Thymus (tissue), 11 donors: ENCODE measurements around the gene OPCML. TPM values are rescaled to one million over a fixed set of nuclear protein-coding genes. Genes with fewer than 3 reads are reported as not detected.

Experiments used
- DNase-seq, 9 donors: peaks; one replicate each; pipeline ENCODE4 v3.0.0-alpha.2; 2013; ENCODE audit warnings: low spot score in 9 of 9, low read depth in 6 of 9, missing footprints in 1 of 9
- H3K27ac ChIP-seq, 2 donors: one replicate each; pipeline ENCODE4 v1.5.1; 2013; ENCODE audit warnings: control low read depth in 1 of 2, low read depth in 1 of 2, low read length in 1 of 2, mild to moderate bottlenecking in 1 of 2, moderate library complexity in 1 of 2
- H3K27me3 ChIP-seq, 2 donors: one replicate each; pipeline ENCODE4 v1.5.1; 2013; ENCODE audit warnings: low read length in 1 of 2; ENCODE audit not compliant: control insufficient read depth in 2 of 2, insufficient read depth in 1 of 2
- H3K36me3 ChIP-seq, 2 donors: one replicate each; pipeline ENCODE4 v1.5.1; 2013; ENCODE audit warnings: low read length in 1 of 2, mild to moderate bottlenecking in 1 of 2, moderate library complexity in 1 of 2; ENCODE audit not compliant: control insufficient read depth in 2 of 2, insufficient read depth in 2 of 2
- H3K4me1 ChIP-seq, 2 donors: one replicate each; pipeline ENCODE4 v1.5.1; 2013; ENCODE audit warnings: low read length in 2 of 2; ENCODE audit not compliant: control insufficient read depth in 2 of 2, insufficient read depth in 2 of 2
- H3K4me3 ChIP-seq, 2 donors: one replicate each; pipeline ENCODE4 v1.5.1; 2013; ENCODE audit warnings: low read length in 2 of 2, control low read depth in 1 of 2, mild to moderate bottlenecking in 1 of 2
- H3K9me3 ChIP-seq, 2 donors: one replicate each; pipeline ENCODE4 v1.5.1; 2013; ENCODE audit warnings: low read length in 1 of 2, mild to moderate bottlenecking in 1 of 2; ENCODE audit not compliant: control insufficient read depth in 2 of 2, insufficient read depth in 1 of 2
- whole genome bisulfite sequencing: extraction: QIAGEN DNeasy Blood & Tissue Kit; methylation state at CpG from one replicate; pipeline ENCODE4 v1.1.7; 2013; 5-methylcytosine and 5-hydroxymethylcytosine counted together
- polyA plus RNA-seq: library from polyadenylated mRNA; stranded (reverse); fragments of 200-250 nt; gene quantifications from one replicate; pipeline ENCODE4 v1.2.3, GENCODE V29; 2013
- total RNA-seq: library from RNA; stranded (reverse); fragments of 120-200 nt; gene quantifications from one replicate; pipeline ENCODE4 v1.2.4, GENCODE V29; 2013
- donor health status: healthy.

Gene OPCML
- total and polyA plus RNA-seq, 2 donors = 0.07 to 0.09 TPM

DNA sequence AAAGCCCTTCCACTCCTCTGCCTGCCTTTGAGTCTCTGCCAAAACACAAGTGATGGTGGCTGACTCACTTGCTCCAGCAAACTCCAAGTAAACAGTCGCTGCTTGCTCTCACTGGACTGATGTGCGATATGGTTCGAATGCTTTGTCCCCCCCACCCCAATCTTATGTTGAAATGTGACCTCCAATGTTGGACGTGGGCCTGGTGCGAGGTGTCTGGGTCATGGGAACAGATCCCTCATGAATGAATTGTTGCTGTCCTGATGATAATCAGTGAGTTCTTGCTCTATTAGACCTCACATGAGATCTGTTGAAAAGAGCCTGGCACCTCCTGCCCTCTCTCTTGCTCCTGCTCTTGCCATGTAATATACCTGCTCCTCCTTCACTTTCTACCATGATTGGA lies 747.9 kb downstream of the OPCML start:
- H3K9me3 ChIP-seq = no peaks in the 10 kb centered on the region
- 92% methylated on average over 5 of the region's 5 CpGs for WGBS

GRCh38 chr11:132782102-132782501 lies 750.2 kb downstream of the OPCML start:
- DNase-seq = no peak
- H3K9me3 ChIP-seq = no peaks in the 10 kb centered on the region
- WGBS = 61% methylated on average over 6 of the region's 6 CpGs
- H3K27ac ChIP-seq = no peak overlapping the region
- H3K4me1 ChIP-seq = no peaks in the 10 kb centered on the region
- H3K27me3 ChIP-seq = no peaks in the 10 kb centered on the region
- H3K4me3 ChIP-seq = no peak overlapping the region
- H3K36me3 ChIP-seq = no peaks in the 10 kb centered on the region

More for the DNA sequence above, 747.9 kb downstream of the OPCML start:
- Histone ChIP-seq H3K4me1 (no peaks in the 10 kb centered on the region), H3K27me3 (no peaks in the 10 kb centered on the region), H3K27ac (no peak overlapping the region), H3K4me3 (no peak overlapping the region), H3K36me3 (no peaks in the 10 kb centered on the region)
- DNase-seq = no peak

- no peak for DNase-seq
- H3K27ac ChIP-seq = no peak overlapping the region
- 83% methylated on average over 5 of the region's 5 CpGs for WGBS
- H3K9me3 ChIP-seq = no peaks in the 10 kb centered on the region
- H3K4me3 ChIP-seq = no peak overlapping the region
- no peaks in the 10 kb centered on the region for H3K36me3 ChIP-seq
- peaks cover 0 to 2% of the 10 kb centered on the region in 2 donors for H3K4me1 ChIP-seq
- H3K27me3 ChIP-seq = no peaks in the 10 kb centered on the region
These were observed 752.3 kb downstream of the OPCML start for GRCh38 chr11:132780046-132780445.

DNA sequence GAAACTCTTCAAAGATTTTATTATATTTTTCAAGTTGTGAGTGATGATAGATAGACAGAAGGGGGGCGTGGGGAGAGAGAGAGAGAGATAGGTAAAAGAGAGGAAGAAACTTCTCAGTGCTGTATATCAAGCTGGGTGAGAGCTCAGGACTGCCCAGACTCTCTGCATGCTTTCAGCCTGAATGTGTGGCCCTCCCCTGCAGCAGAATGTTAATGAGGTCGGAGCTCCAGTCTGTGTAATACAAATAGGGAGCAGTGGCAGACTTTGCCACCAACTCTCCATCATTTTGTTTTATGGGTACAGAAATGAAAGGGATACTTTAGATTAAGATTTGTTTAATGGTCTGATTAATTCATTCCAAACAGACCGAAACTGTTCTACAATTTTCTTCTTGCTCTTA lies 752.8 kb downstream of the OPCML start:
- Histone ChIP-seq H3K4me1 (peaks cover 0 to 2% of the 10 kb centered on the region in 2 donors), H3K27ac (no peak overlapping the region), H3K4me3 (no peak overlapping the region), H3K27me3 (no peaks in the 10 kb centered on the region), H3K36me3 (no peaks in the 10 kb centered on the region), H3K9me3 (no peaks in the 10 kb centered on the region)
- 75% methylated on average over 2 of the region's 3 CpGs for WGBS
- DNase-seq = no peak

- no peak overlapping the region for H3K4me3 ChIP-seq
- H3K27ac ChIP-seq = no peak overlapping the region
- no peaks in the 10 kb centered on the region for H3K36me3 ChIP-seq
- H3K4me1 ChIP-seq = peaks cover 0 to 2% of the 10 kb centered on the region in 2 donors
- no peaks in the 10 kb centered on the region for H3K9me3 ChIP-seq
- WGBS = 75% methylated on average over 9 of the region's 9 CpGs
- H3K27me3 ChIP-seq = peaks cover 2% of the 10 kb centered on the region in 2 donors
- DNase-seq = no peak
These were observed 755.0 kb downstream of the OPCML start for GRCh38 chr11:132777067-132777975.

GRCh38 chr11:132773751-132774150 lies 758.5 kb downstream of the OPCML start:
- no peaks in the 10 kb centered on the region for H3K9me3 ChIP-seq
- H3K36me3 ChIP-seq = no peaks in the 10 kb centered on the region
- H3K4me1 ChIP-seq = peaks cover 0 to 2% of the 10 kb centered on the region in 2 donors
- WGBS = 47% methylated on average over 2 of the region's 2 CpGs
- no peak overlapping the region for H3K27ac ChIP-seq
- no peak overlapping the region for H3K4me3 ChIP-seq
- DNase-seq = no peak
- H3K27me3 ChIP-seq = peaks cover 2% of the 10 kb centered on the region in 2 donors

DNA sequence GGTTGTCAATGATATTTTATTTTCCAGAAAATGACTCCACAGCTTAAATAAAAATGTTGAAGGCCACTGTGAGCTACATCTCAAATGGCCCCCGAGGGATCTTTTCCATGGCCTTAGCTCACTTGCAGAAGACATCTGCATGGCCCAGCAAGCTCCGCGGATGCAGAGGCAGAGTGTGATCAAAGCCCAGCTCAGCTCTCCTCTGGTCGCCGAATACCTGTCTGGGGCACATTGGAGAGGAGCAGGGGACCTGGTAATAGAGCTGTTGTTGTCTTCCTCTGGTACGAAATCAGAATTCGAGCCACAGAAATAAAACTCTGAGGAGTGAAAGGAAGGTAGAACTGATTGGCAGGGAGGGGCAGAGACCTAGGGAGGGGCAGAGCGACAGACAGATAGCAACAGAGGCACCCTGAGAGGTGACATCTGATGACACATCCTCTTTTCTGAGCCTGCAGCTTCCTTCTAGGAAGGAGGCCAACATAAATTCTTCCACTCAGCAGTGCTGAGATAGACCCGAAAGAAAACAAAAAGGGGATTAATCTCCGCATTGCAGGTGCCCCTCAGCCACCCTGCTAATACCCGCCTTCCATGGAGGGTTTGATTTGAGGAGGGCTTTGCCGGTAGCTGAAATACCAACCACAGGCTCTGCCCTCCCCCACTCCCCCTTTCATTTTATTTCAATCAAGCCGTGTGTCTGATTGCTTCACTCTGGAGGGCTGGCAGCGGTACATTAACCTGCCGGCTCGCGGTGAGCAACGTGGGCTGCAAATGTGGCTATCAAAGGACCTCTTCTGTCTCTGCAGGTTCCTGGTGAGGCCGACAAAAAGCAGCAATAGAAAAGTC lies 759.4 kb downstream of the OPCML start:
- WGBS = 62% methylated on average over 19 of the region's 19 CpGs
- no peaks in the 10 kb centered on the region for H3K9me3 ChIP-seq
- no peak for DNase-seq
- peaks cover 0 to 2% of the 10 kb centered on the region in 2 donors for H3K4me1 ChIP-seq
- H3K36me3 ChIP-seq = no peaks in the 10 kb centered on the region
- H3K4me3 ChIP-seq = no peak overlapping the region
- no peak overlapping the region for H3K27ac ChIP-seq
- peaks cover 2% of the 10 kb centered on the region in 2 donors for H3K27me3 ChIP-seq

DNA sequence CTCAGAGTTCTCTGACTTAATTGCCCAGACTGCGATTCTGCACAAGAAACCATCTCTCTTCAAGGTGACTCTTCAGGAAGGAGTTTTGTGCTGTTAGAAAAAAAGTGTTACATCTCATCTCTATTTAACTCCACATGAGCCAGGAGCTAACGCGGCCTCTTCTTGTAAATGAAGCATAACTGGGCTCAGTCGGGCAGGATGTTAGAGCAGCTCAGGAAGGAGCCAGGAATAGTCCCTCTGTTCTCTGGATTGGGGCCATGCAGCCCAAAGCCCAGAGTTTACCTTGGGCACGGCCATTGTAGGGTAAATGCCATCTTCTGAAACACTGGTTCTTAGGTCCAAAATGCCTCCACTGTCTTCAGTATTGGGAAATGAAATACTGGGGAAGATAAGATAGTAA lies 760.6 kb downstream of the OPCML start:
- no peaks in the 10 kb centered on the region for H3K9me3 ChIP-seq
- peaks cover 2% of the 10 kb centered on the region in 2 donors for H3K27me3 ChIP-seq
- H3K27ac ChIP-seq = no peak overlapping the region
- 71% methylated on average over 5 of the region's 5 CpGs for WGBS
- no peak overlapping the region for H3K4me3 ChIP-seq
- DNase-seq = no peak
- H3K36me3 ChIP-seq = no peaks in the 10 kb centered on the region
- H3K4me1 ChIP-seq = peaks cover 0 to 2% of the 10 kb centered on the region in 2 donors
